Activated CD4-positive, CD25-positive, alpha-beta regulatory T cell treated with anti-CD3 and anti-CD28 coated beads, Interleukin-2, amount 50 U/mL, for 16 hours (primary cell): ENCODE results near the gene ETDB.
"Not testable (repeated sequence)": the region's sequence is repeated elsewhere in the genome, so short reads cannot be mapped to it uniquely, and the experiment has no call there.

Source experiments
- DNase-seq: peaks from one replicate; pipeline ENCODE4 v3.0.0-alpha.2; 2020; ENCODE audit warnings: low read depth, low spot score

ETDB gene

DNA sequence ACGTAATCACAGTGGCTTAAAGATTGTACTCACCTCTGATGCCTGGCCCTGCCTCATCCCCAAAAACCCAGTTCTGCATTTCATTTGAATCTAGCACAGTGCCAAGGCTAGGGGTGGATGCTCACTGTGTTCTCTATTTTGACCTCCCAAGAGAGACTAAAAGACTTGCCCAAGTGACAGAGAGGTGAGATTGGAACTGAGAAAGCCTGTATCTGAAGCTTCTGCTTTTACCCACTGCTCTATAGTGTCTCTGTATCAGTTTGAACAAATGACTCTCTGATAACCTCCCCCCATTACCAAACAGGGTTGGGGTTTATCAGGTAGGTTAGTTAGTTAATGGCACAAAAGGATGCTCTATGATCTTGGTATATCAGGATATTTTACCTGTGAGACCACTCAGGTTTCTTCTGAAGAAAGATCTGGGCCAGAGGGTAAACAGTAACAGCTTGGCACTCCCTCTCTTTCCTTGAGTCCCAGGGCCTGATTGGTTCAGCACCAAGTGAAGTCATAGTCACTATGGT lies at the start of gene ETDB:
Gene ETDB (minus strand): TSS at position 471 of the 521 bp plus-strand sequence. CDS start 1,265 bp downstream, outside the sequence.
- DNase-seq, result not testable (repeated sequence)

- not testable (repeated sequence) for DNase-seq
Observed at GRCh38 chrX:135169534-135169933, 49.2 kb upstream of the ETDB start.

DNA sequence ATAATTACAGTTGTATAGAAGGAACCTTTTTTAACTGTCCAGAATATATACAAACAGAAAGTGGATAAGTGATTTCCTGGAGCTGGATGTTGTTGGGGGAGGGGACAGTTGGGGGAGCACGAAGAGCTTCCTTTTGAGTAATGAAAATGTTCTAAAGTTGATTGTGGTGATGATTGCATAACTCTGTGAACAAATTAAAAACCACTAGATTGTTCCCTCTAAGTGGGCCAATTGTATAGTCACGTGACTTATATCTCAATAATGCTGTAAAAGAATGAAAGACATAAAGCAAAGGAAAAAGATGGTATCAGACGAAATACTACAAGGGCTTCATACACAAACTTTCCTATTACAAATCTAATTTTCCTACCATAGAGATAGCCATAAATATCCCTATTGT lies 48.2 kb upstream of the ETDB start:
- no peak for DNase-seq

DNA sequence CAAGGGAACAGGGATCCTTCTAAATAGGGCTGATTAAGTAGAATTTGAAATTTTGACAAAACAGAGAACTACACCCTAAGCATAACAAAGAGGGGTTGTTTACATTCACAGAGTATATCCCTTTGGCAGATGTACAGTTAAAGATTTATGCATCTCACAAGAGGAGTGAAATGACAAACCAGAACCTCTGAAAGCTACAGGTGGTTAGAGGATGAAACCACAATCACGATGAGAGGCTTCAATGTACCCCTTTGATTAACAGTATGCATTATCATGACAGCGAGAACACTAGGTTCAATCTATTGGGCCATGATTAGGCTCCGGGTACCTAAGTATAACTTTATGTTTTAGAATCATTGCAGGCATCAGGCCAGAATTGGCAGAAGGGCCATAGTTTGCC lies 34.4 kb upstream of the ETDB start:
- DNase-seq, result not testable (repeated sequence)

DNA sequence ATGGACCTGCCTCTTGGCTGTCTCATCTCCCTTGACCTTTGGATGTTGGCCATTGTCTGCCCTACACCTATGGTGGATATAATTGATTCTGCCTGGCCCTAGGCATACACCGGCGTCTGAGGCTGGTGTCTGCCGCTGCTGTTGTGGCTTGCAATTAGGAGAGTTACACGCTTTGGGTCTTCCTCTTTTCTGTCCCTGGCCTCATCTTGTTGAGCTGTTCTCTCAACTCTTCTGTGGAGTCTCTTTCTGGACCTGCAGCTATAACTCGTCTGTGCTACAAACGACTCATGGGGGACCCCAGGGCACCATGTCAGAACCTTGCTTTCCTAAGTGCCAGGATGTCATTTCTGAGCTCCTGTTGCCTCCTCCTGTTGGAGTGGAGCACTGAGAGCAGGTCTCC lies 5.8 kb upstream of the ETDB start:
- not testable (repeated sequence) for DNase-seq

DNA sequence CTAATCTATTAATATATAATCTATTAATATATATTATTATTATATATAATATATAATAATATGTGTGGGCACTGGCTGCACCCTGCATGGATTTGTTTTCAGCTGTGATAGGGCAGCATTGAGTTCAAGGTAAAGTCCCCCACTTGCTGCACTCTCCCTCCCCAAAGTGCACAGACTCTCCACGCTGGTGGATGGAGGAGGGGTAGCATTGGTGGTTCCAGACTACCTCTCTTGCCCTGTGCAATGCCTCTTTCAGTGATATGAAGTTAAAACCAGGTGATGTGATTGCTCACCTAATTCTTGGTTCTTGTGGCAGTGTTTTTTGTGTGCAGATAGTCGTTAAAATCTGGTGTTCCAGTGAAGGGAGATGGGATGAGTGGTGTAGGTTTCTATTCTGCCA lies 4.3 kb downstream of the ETDB start:
- not testable (repeated sequence) for DNase-seq

- no peak for DNase-seq
Observed at GRCh38 chrX:135114392-135114791, 5.9 kb downstream of the ETDB start.

DNA sequence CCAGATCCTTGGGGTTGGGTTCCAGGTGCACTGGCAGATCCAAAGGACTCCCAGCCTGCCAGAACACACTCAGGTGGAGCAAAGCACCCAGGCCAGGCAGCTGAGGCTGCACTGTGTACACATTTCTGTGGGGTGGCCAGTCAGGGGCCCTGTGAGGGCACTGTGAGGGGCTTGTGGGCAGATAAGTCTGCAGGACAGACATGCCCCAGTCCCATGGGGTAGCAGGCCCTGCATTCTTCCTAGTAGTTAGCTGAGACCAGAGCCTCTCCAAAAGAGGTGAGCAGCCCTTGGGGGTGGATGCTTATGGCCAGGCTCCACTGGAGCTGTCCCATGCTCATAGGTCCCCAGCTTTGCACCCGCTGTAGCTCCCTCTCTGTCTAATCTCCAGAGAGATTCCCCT lies 7.6 kb downstream of the ETDB start:
- no peak for DNase-seq

DNA sequence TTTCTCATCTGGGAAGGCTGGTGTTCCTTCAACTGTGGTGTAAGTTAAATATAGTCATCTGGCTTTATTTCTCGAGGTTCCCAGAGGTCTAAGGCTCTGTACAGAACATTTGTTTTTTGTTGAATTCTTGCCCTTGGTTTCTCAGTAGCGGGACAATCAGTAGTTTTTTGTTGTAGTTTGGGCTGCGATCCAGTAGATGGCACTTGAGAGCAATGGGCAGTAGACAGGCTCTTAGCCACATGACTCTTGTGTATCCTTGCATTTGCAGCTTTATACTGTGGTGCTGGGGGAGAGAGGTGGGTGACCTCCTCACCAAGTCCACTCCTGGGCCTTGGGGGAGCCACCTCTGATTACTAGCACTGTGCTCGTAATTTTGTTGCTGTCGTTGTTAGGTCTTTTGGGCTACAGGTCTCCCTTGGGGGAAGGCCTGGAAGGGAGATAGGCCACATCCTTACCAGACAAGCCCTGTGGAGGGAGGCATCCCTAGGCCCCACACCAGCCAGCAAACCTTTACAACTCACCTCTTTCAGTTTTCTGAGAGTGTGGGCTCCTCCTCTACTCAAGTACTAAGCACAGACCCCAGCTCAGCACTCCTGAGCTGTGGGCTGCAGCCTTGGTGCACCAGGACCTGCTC lies 8.1 kb downstream of the ETDB start:
- DNase-seq, result no peak

DNA sequence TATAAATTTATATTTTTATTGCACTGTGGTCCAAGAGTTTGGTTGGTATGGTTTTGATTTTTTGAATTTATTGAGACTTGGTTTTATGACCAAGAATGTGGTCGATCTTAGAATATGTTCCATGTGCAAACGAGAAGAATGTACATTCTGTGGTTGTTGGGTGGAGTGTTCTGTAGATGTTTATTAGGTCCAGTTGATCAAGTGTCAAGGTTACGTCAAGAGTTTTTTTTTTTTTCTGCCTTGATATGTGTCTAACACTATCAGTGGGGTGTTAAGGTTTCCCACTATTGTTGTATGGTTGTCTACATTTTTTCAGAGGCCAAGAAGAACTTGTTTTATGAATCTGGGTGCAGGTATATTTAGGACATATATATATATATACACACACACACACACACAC lies 10.8 kb downstream of the ETDB start:
- no peak for DNase-seq

- DNase-seq, result no peak
Observed at GRCh38 chrX:135099493-135099783, 20.9 kb downstream of the ETDB start.

GRCh38 chrX:135097196-135097744 lies 23.1 kb downstream of the ETDB start:
- not testable (repeated sequence) for DNase-seq

- no peak for DNase-seq
Observed at GRCh38 chrX:135095715-135096114, 24.6 kb downstream of the ETDB start.

- DNase-seq, result no peak
Observed at GRCh38 chrX:135094726-135095125, 25.6 kb downstream of the ETDB start.

DNA sequence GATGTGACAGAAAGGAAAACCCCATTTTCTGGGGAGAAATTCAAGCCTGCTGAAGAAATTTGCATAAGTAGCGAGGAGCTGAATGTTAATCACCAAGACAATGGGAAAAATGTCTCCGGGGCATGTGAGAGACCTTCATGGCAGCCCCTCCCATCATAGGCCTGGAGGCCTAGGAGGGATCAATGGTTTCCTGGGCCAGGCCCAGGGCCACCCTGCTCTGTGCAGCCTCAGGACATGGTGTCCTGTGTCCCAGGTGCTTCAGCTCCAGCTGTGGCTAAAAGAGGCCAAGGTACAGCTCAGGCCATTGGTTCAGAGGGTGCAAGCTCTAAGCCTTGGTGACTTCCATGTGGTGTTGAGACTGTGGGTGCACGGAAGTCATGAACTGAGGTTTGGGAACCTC lies 31.2 kb downstream of the ETDB start:
- no peak for DNase-seq

- DNase-seq, result no peak
Observed at GRCh38 chrX:135087867-135088266, 32.5 kb downstream of the ETDB start.

DNA sequence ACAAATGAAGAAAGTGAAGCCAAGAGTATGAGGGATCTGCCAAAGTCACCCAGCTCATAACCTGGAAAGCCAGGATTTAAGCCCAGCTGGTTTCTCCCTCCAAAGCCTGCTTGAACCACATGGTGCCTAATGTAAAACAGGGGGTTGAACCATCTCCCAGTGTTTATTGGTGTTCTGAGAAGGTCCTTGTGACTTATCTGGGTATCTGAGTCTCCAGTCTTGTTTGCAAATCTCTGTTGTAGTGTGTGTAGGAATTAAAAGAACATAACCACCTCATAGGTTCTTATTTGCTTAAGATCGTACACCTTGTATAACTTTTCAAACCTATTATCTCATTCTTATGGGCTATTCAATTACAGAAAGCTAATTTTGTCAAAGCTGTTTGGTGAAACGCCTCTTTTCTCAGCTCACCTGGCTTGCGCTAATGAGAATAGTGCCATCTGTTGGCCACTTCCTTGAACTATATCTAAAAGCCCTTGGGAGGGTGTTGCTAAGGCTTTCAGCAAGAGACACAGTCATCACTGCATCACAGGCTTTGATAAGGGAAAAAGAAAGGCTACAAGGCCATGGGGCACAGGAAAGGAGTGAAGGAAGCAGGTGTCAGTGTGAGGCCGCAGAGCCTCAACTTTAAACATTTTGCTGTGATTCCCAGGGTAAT lies 34.0 kb downstream of the ETDB start:
- DNase-seq, result peak; percentile 18

GRCh38 chrX:135081693-135082404 lies 38.5 kb downstream of the ETDB start:
- no peak for DNase-seq
